Camera-type eye (tissue), 1 donor: ENCODE measurements around the gene PNCK. TPM values are rescaled to one million over a fixed set of nuclear protein-coding genes. Genes with fewer than 3 reads are reported as not detected.

Experiments
- total RNA-seq: library from RNA; depleted of rRNA; stranded (reverse); fragments of >200 nt; gene quantifications from one replicate; pipeline ENCODE4 v1.2.3, GENCODE V29; 2014

The PNCK gene
- total RNA-seq = 29.3 TPM

DNA sequence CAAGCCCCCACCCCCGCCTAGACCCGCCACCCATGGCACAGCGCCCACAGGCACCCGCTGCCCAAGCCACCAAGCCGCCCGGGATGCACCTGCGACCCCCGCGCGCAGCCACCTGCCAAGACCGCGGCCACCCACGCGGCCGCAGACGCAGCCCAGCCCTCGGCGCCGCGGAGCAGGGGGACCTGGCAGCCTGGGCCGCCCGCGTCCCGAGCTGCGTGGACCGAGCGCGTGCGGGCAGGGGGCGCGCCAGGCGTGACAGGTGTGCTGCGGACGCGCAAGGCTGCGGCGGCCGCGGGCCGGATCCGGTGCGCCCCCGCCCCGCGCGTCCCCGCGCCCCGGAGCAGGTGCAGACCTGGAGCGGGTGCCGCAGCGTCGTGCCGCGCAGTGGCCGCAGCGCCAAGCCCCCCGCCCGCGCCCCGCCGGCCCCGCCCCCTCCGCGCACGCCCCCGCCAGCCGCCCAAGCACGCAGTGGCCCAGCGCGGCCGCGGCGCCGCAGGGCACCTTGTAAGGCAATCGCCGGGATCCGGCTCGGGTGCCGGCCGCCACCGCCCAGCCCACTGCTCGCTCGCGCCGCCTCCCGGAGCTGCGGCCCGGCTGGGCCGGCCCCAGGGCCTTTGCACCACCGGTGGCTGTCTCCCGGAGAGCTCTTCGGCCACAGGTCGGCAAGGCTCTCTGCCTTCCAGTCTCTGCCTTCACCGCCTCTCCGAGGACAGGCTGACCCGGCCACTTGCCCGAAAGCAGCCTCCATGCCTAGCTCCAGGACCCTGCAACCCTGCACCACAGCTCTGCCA lies at the start of gene PNCK:
Gene PNCK (minus strand): TSS at position 386 of the 791 bp plus-strand sequence. CDS start 737 bp downstream, outside the sequence.

DNA sequence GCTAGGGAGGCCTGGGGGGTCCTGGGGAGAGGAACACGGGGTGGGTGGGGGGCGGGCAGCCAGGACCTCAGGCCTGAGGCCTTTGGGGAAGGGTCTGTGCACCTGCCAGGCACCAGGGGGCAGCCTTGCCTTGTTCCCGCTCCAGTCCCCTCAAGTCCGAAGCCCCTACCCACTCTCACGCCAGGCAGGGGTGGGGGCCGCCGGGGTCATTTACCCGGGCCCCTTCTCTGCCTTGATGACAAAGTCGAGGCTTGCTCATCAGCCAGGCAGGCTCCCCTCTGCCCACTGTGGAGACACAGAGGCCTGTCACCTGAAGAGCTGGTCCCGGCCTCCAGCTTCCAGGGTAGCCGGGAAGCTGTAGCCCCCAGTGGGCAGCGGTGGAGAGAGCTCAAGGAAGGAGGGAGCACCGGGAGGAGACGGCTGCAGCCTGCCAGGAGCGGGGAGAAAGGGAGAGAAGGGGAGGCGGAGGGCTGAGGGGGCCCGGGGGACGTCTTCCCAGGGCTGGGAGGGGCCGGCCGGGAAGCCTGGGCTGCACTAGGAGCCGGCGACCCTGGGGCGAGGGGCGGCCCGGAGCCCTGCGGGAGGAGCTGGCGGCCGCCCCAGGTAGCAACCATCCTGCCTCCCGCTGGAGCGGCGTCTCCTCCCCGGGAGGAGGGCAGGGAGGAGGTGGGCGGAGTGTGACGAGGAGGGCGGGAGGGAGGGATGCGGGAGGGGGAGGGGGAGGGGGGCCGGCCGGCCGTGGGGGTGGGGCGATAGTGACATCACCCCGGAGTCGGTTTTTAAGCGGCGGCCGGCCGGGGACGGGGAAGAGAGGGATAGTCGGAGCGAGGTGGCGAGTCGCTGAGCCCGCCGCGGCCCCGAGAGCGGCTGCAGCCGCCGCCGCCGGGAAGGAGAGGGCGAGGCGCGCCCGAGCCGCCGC lies 13.8 kb upstream of the PNCK start, which contains the start of gene SLC6A8:
Gene SLC6A8 (plus strand): TSS at position 806 of the 919 bp plus-strand sequence. CDS start 649 bp downstream, outside the sequence.

DNA sequence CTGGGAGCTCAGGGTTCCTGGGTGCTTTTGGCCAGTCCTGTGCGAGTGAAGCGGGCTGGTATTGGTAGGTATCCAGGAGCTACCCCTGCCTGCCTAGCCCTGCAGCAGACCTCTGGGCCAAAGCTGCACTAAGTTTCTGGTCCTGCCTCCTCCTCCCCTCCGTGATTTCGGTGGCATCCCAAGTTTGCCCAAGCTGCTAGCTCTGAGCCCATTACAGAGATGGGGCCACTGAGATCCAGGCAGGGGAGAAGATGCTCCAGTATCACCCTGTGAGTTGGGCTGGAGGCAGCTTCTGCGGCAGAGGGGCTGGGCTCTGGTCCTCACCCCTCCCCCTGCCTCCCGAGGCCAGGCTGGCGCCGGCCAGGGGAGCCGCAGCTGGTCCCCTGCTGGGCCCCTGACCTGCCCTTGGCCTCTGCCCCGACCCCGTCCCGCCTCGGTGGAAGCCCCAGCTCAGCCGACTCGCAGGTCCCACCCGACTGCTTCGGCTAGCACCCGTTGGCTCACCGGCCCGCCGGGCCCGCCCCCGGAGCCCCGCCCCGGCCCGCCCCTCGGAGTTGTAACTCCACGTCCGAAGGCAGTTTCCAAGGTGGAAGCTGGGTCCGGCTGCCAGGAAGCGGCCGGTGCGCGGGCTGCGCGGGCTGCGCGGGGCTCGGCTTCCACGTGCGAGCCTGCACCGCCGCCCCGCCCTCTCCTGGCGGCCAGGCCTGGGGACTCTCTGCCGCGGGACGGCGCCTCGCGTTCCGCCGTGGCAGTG lies 26.8 kb downstream of the PNCK start, which contains the start of gene DUSP9:
Gene DUSP9 (plus strand): TSS at position 584 of the 754 bp plus-strand sequence. CDS start 751 bp downstream, outside the sequence.

Other genes starting within 250 kb of the PNCK start
- 0.27 TPM for gene TREX2, start 227.8 kb downstream of the PNCK start, total RNA-seq
- 24.6 TPM for gene HAUS7, start 203.2 kb downstream of the PNCK start, total RNA-seq
- gene BGN, start 178.8 kb downstream of the PNCK start, total RNA-seq = 106 TPM
- gene ATP2B3, start 156.2 kb downstream of the PNCK start, total RNA-seq = 3.7 TPM
- gene CCNQ, start 74.7 kb downstream of the PNCK start, total RNA-seq = 15.9 TPM
- gene DUSP9, start 26.6 kb downstream of the PNCK start, total RNA-seq = not detected
- gene SLC6A8, start 14.1 kb upstream of the PNCK start, total RNA-seq = 44.7 TPM
- 57.0 TPM for gene BCAP31, start 50.6 kb upstream of the PNCK start, total RNA-seq
- 13.4 TPM for gene ABCD1, start 51.0 kb upstream of the PNCK start, total RNA-seq
- 7.3 TPM for gene PLXNB3, start 90.4 kb upstream of the PNCK start, total RNA-seq
- 6.9 TPM for gene SRPK3, start 107.2 kb upstream of the PNCK start, total RNA-seq
- 54.5 TPM for gene IDH3G, start 120.6 kb upstream of the PNCK start, total RNA-seq
- gene SSR4, start 120.9 kb upstream of the PNCK start, total RNA-seq = 53.0 TPM
- gene PDZD4, start 156.7 kb upstream of the PNCK start, total RNA-seq = 44.0 TPM
- gene L1CAM, start 212.4 kb upstream of the PNCK start, total RNA-seq = 57.3 TPM
- 0.99 TPM for gene AVPR2, start 230.9 kb upstream of the PNCK start, total RNA-seq